Stimulated activated CD8-positive, alpha-beta memory T cell treated with anti-CD3 and anti-CD28 coated beads, Interleukin-7, amount 100 ng/mL, for 48 hours (primary cell): Measurements from ENCODE around the gene SSR1.

Source experiments
- DNase-seq, 2 donors: peaks; one replicate each; pipeline ENCODE4 v3.0.0-alpha.2; 2020; ENCODE audit warnings: low read depth in 1 of 2; ENCODE audit errors: extremely low read depth in 1 of 2

SSR1 gene

DNA sequence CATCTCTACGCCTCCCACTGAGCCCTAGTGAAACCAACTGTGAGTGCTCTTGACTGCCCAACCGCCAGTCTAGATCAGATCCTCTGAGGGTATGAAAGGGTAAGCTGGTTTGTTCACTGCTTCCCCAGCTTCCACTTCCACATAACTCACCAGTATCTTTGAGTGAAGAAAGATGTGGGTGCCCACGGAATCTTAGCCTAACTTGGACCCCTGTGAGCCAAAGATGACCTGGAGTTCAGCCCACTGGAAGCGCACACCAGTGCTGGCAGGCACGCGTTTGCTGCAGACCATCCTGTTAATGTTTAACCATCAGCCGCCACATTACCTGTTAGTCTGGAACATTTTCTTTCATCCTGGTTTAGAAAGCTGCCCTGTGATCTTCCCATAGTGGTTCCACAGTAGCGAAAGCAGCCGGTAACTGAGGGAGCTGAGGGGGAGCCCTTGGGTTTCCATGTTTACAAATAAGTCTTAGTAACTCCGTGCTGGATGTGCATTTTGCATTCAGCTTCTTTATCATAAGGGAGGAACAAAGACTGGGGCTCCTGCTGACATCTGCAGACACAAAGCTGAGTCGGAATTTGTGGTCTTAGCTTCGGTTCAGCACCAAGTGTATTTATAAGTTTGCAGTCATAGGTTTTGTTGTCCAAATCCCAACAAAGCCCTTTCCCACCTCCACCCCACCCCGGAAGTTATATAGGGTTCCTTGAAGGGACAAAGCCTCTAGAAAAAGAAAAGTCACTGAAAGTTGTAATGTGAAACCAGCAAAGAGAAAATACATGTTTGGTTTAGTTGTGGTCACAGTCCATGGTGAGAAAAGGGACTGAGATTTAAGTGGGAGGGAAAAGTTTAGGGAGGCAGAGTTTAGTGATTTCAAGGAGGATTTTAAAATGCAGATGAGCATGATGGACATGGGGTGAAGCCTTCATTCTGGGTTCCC lies 71.0 kb downstream of the SSR1 start:
- no peak for DNase-seq

DNA sequence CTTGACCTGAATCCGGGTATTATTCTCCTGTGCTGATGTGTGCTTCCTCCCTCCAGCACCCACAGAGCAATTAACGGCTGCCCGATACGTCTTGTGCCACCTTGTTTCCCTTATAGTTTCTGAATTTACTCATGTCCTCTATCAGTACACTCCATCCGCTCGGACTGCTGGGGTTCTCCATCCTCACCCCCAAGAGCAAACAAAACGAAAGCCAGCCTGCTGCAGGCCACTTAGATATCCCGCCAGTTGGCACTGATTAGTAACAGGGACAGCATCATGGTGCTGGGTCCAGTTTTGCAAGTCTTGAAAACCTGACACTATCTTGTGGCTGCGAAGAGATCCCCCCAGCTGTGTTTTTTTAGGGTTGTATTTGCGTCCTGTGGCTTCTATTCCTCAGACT lies 71.8 kb downstream of the SSR1 start:
- DNase-seq, result no peak

DNA sequence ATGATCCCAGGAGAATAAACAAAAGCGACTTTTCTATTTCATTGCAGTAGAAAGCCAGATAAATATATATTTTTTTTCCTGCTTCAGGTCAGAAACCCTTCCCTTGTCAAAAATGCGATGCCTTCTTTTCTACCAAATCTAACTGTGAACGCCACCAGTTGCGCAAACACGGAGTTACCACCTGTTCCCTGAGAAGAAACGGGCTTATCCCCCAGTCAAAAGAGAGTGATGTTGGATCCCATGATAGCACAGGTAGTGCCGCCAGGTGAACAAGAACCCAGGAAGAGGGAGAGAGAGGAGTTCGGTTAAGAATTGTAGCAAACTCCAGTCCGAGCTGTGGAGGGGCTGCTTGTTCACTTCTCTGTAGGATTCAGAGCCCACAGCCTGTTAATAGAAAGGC lies 72.6 kb downstream of the SSR1 start:
- no peak for DNase-seq

DNA sequence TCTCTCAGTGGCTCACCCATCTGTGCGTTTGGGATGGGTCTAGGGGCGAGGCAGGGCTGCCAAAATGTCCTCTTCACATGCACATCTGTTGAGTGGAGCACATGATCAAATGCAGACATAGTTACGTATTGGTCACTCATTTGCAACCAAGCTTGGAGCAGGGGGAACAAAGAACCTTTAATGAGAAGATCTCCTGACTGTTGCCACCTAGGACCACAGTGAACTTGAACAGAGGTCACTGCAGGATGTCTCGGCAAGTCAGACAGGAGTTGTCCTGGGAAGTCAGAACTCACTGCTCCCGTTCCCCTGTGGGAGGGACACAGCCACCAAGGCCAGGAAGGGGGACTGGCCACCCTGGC lies 73.4 kb downstream of the SSR1 start:
- no peak for DNase-seq

DNA sequence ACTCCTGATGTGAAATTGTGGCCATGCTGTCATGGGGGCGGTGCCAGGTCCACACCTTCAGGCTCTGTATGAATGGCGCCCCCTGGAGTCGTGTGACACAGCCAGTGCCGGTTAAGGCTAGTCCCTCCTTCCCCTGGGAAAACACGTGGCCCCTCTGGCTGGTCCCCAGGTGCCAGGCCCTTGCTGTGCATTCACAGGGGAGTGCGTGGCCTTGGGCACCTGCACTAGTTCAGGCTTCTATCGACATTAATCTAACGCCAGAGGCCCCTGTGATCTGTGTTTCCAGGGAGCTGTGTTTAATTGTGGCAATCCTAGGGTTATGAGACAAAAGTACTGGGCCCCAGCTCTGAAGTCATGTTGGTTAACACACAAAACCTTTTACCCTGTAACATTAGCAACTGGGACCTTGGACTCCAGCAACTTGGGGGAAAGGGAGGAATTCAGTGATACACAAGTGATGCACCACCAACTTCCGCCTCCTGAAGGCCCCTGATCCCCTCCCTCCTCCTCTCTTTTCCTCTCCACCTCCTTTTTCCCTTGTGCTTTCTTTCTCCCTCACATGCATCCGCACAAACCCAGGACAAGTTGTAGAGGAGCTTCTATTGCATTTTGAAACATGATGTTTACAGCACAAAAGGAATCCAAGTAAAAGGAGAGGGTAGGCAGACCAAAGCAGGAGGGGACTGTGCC lies 74.0 kb downstream of the SSR1 start:
- DNase-seq, result peak; percentile 49 to 73

DNA sequence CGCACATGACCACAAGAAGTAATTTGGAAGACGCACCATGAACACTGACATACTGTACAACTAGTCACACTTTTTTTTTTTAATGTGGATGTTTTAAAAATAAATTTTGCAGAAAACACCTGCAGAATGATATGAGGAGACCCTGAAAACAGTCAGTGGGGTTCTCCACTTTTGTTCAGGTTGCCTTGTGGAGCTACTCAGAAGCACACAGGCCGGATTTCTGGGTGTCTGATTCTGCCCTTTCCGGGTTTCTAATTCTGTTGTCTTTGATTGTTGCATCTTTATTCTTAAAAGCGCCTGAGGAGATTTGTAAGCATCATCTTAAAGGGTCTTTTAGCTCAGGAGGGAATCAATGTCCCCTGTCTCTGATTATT lies 74.5 kb downstream of the SSR1 start:
- no peak for DNase-seq

DNA sequence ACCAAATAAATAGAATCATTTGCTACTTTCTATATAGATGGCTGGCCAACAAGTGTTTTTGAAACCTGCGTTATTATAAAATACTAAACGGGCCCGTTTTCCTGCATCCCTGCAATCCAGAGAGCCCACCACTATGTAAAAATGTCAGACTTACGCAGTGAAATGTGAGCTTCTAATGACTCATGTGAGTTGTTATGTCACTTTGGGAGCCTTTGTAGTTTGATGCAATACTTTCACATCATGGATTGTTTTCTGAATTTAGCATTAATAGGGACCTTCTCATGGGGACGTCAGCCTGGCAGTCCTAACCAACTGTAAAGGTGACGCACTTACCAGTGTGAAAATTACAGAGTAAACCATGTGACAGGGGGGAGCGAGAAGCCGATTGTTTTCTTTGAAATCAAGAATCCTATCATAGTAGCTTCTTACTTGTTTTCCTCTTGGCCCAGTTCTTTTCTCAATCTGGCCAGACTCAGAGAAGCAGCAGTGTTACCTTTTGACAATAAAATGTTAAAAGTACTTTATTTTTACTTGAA lies 75.3 kb downstream of the SSR1 start:
- no peak for DNase-seq

DNA sequence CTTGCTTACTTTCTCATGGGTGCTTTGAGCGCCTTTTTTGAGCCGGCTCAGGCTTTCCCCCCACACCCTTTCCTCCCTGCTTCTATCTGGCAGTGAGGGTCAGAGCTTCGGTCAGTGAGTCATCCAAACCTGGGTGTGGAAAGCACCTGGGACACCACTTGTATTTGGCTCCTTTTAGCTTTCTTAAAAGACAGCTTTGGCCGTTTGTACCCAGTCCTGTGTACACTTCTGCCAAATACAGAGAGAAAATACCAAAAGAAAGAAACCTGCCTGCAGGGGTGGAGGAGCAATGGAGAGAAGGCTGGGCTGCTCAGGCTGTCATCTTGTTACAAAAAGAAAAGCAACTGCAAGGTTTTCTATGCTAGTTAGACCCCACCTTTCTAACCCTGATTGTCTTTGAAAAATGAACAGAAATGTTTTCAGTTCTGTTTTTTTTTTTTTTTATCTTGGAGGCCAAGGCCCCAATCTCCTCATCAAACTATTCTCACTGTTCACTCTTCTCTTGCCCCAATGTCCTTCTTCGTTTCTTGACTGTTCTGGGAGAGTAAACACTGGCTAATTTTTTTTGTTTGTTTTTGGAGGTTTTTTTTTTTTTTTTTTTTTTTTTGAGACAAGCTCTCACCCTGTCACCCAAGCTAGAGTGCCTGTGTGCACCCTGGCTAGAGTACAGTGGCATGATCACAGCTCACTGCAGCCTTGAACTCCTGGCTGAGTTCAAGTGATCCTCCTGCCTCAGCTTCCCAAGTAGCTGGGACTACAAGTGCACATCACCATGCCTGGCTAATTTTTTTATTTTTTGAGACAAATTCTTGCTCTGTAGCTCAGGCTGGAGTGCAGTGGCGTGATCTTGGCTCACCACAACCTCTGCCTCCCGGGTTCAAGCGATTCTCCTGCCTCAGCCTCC lies 76.4 kb downstream of the SSR1 start:
- DNase-seq, result no peak

DNA sequence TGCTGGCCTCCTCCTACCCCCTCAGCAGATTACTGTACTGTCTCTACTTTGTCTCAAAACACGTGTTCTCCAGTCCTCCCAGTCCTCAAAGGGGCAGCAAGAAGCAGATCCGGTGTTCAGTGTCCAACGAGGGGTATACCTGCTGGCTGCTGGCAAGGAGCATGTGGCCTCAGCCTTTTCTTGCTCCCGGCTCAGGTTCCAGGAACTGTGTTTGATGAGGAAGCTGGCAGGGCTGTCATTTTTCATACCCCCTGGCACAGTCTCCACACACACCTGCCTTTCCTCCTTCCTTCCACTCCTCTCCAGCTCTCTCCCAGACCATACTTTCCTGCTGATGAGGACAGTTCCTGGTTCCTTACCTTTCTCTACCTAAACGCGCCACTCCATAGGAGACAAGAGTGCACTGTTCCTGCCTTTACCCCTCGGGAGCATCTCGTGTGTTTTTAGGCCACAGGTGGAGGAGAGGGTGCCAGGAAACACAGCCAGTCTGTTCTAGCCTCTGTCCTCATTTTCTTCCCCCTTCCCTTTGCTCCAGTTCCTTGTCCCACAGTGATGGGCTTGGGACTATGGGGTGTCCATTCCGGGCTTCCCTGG lies 77.2 kb downstream of the SSR1 start:
- no peak for DNase-seq

DNA sequence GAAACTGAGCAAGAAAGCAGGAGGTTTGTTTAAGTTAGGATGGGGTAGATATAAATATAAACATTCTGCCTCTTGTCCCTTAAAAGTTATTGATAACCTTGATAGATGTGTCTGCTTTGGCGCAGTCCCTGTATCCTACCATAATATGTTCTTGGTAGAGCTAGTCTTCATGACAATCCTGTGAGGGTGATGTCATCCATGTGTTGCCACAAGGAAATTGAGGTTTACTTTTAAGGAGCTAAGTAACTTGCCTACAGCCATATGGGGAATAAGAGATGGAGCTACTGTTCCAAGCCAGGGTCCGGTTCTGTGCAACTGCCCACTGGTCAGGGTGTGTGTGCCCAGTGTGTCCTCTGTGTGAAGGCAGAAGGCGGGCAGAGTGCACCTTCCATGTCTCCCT lies 78.5 kb downstream of the SSR1 start:
- no peak for DNase-seq

DNA sequence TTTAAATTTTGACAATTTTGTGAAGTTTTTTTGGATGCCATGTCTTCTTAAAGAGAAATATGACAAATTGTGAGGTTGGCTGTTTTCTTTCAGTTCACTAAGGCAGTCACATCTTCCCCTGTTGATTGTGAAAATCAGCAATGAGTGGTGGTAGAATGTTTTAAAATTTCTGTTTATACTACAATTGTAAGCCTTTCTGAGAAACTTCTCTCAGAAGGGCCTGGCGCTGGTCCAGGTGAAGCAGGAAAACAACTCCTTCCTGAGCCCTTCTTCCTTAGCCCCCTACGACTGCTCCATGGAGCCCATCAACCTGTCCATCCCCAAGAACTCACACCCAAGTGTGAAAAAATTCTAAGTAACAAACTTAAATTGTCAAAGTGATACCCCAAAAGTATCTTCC lies 80.6 kb downstream of the SSR1 start:
- no peak for DNase-seq

DNA sequence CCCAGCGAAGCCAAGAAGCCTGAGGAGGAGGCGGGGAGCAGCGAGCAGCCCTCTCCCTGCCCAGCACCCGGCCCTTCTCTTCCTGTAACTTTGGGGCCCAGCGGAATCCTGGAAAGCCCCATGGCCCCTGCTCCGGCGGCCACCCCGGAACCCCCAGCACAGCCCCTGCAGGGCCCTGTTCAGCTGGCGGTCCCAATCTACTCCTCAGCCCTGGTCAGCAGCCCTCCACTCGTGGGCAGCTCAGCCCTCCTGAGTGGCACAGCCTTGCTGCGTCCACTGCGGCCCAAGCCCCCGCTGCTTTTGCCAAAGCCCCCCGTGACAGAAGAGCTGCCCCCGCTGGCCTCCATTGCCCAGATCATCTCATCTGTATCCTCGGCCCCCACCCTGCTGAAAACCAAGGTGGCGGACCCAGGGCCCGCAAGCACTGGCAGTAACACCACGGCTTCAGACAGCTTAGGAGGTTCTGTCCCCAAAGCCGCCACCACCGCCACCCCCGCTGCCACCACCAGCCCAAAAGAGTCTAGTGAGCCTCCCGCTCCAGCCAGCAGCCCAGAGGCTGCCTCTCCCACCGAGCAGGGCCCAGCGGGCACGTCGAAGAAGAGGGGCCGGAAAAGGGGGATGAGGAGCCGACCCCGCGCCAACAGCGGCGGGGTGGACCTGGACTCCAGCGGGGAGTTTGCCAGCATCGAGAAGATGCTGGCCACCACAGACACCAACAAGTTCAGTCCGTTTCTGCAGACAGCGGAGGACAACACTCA lies 81.9 kb downstream of the SSR1 start:
- no peak for DNase-seq

DNA sequence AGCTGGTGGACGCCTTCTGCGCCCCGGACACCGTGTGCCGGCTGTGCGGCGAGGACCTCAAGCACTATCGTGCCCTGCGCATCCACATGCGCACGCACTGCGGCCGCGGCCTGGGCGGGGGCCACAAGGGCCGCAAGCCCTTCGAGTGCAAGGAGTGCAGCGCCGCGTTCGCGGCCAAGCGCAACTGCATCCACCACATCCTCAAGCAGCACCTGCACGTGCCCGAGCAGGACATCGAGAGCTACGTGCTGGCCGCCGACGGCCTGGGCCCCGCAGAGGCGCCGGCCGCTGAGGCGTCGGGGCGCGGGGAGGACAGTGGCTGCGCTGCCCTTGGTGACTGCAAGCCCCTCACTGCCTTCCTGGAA lies 82.7 kb downstream of the SSR1 start:
- no peak for DNase-seq

DNA sequence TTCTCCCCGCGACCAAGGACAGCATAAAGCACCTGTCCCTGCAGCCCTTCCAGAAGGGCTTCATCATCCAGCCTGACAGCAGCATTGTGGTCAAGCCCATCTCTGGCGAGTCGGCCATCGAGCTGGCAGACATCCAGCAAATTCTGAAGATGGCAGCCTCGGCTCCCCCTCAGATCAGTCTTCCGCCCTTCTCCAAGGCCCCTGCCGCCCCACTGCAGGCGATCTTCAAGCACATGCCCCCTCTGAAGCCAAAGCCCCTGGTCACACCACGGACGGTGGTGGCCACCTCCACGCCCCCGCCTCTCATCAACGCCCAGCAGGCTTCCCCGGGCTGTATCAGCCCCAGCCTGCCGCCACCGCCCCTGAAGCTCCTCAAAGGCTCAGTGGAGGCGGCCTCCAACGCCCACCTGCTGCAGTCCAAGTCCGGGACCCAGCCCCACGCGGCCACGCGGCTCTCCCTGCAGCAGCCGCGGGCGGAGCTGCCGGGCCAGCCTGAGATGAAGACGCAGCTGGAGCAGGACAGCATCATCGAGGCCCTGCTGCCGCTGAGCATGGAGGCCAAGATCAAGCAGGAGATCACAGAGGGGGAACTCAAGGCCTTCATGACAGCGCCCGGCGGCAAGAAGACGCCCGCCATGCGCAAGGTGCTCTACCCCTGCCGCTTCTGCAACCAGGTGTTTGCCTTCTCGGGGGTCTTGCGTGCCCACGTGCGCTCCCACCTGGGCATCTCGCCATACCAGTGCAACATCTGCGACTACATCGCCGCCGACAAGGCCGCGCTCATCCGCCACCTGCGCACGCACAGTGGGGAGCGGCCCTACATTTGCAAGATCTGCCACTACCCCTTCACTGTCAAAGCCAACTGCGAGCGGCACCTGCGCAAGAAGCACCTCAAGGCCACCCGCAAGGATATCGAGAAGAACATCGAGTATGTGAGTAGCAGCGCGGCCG lies 83.3 kb downstream of the SSR1 start:
- DNase-seq, result no peak

DNA sequence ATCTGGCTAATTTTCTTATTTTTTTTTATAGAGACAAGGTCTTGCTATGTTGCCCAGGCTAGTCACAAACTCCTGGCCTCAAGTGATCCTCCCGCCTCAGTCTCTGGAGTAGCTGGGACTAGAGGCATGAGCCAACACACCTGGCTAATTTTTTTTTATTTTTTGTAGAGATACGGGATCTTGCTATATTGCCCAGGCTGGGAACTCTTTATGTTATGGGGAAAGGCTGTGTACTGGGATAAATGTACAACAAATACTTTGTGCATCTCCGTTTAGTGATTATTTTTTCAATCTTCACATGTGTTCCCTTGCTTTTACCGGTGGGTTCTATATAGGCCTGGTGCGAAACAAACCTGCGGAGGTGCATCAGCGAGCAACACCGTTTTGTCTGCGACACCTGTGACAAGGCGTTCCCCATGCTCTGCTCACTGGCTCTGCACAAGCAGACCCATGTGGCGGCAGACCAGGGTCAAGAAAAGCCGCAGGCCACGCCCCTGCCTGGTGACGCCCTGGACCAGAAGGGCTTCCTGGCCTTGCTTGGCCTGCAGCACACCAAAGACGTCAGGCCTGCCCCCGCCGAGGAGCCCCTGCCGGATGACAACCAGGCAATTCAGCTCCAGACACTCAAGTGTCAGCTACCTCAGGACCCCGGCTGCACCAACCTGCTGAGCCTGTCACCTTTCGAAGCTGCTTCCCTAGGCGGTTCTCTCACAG lies 84.2 kb downstream of the SSR1 start:
- no peak for DNase-seq

DNA sequence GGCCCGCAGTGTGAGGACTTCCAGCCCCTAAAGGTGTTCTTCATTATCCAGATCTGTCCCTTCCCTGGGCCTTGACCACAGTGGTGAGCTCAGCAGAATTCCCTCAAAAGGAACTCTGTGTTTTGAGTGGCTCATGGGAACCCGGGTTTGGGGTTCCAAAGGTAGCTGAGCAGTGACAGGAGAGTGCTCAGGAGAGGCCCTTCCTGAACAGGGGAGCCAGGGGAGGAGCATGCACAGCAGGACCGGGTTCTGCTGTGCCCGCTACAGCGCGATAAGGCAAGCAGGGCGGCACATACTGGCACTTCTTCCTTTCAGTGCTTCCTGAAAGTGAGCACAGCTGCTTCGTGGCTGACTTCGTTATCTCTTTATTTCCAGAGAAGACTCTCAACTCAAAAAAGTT lies 88.3 kb downstream of the SSR1 start:
- DNase-seq, result no peak

DNA sequence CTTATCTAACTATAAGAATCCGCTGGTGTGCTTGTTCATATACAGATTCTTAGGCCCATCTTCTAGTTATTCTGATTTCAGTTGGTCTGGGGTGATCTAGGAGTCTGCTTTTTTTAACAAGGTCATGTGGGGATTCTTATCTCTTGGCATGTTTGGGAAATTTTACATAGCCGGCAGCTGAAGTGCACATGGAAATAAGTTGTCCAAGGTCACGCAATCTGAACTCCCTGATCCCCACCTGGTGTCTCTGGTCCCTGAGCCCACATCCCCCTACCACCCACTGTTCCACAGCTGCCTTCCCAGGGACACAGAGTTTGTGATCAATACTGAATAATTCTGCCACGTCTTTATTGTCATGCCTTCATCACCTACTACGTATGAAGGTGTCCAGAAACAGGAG lies 90.8 kb downstream of the SSR1 start:
- DNase-seq, result no peak

DNA sequence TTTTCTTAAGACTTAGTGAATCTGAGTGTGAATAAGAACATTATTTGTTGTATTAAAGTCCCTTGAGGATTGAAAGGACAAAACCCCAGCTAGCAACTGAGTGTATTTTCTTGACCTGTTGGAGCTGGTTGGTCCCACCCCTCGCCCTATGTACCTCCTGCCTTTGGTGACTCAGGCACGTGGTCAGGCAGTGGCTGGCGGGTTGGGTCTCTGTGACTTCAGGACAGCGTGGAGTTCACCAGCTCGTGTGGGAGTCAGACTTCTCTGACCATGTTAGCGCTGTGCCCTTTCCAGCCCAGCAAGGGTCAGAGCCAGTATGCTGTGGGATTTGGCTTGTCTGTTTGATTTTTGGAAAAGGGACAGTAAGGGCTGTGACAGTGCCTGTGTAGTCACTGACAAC lies 93.7 kb downstream of the SSR1 start:
- DNase-seq, result peak; percentile 17 to 33
